HEK293 (cell line): ENCODE data around the gene DPYD.

Source experiments
- CTCF ChIA-PET: fragments of 350-600 bp; formaldehyde crosslinking; extraction: SDS; loops from one replicate; lab custom pipeline; 2021; ENCODE audit warnings: antibody characterized with exemption; lab: Yijun Ruan, JAX
- POLR2A ChIA-PET: fragments of 300-600 bp; formaldehyde crosslinking; extraction: SDS; loops from one replicate; lab custom pipeline; 2020; ENCODE audit warnings: antibody characterized with exemption, inconsistent platforms; lab: Yijun Ruan, JAX
- H3K27ac ChIP-seq: fragments of 200-500 bp; sonication (Bioruptor generic); 2 replicates; pipeline ENCODE4 v1.5.1; 2014; ENCODE audit warnings: low read depth, low read length, control low read depth, inconsistent platforms; ENCODE audit errors: extremely low read depth
- H3K36me3 ChIP-seq, 2 experiments: fragments of 200-500 bp in 1 of 2; sonication (Bioruptor generic) in 1 of 2; 1 replicate in 1 of 2; 2 replicates in 1 of 2; pipeline ENCODE4 v1.5.1; 2014 to 2017; ENCODE audit warnings: inconsistent platforms in 2 of 2, low read length in 2 of 2; ENCODE audit not compliant: control insufficient read depth in 2 of 2, insufficient read depth in 1 of 2
- H3K4me1 ChIP-seq: fragments of 200-500 bp; sonication (Bioruptor generic); 2 replicates; pipeline ENCODE4 v1.5.1; 2014; ENCODE audit warnings: mild to moderate bottlenecking, low read length, inconsistent platforms; ENCODE audit not compliant: control insufficient read depth, insufficient read depth
- H3K4me3 ChIP-seq: 2 replicates; pipeline ENCODE4 v1.5.1; 2011; ENCODE audit warnings: low read depth, mild to moderate bottlenecking, control low read depth, low read length, moderate library complexity
- H3K9me3 ChIP-seq: fragments of 200-500 bp; sonication (Bioruptor generic); 2 replicates; pipeline ENCODE4 v1.5.1; 2014; ENCODE audit warnings: low read depth, low read length, inconsistent platforms; ENCODE audit not compliant: control insufficient read depth, insufficient read depth
- ATF2 ChIP-seq: fragments of 450-650 bp; formaldehyde crosslinking; IDR thresholded peaks from 2 replicates; pipeline ENCODE4 v1.5.1; 2016; ENCODE audit warnings: missing biosample characterization, missing genetic modification characterization, low read depth
- BCL6B ChIP-seq: fragments of 450-650 bp; formaldehyde crosslinking; IDR thresholded peaks from 2 replicates; pipeline ENCODE4 v1.5.1; 2017; ENCODE audit warnings: missing biosample characterization, missing genetic modification characterization
- KLF17 ChIP-seq: fragments of 450-650 bp; formaldehyde crosslinking; IDR thresholded peaks from 2 replicates; pipeline ENCODE4 v1.5.1; 2016; ENCODE audit warnings: missing biosample characterization, missing genetic modification characterization
- KLF7 ChIP-seq: fragments of 450-650 bp; formaldehyde crosslinking; IDR thresholded peaks from 2 replicates; pipeline ENCODE4 v1.5.1; 2016; ENCODE audit warnings: missing biosample characterization, missing genetic modification characterization, borderline replicate concordance
- PRDM10 ChIP-seq: fragments of 450-650 bp; formaldehyde crosslinking; IDR thresholded peaks from 2 replicates; pipeline ENCODE4 v1.5.1; 2016; ENCODE audit warnings: missing biosample characterization, missing genetic modification characterization
- RBAK ChIP-seq: fragments of 450-650 bp; formaldehyde crosslinking; IDR thresholded peaks from 2 replicates; pipeline ENCODE4 v1.5.1; 2016; ENCODE audit warnings: missing biosample characterization, missing genetic modification characterization
- ZNF114 ChIP-seq: fragments of 450-650 bp; formaldehyde crosslinking; IDR thresholded peaks from 2 replicates; pipeline ENCODE4 v1.5.0; 2017; ENCODE audit warnings: missing biosample characterization, missing genetic modification characterization
- ZNF2 ChIP-seq: fragments of 450-650 bp; formaldehyde crosslinking; IDR thresholded peaks from 2 replicates; pipeline ENCODE4 v1.5.1; 2016; ENCODE audit warnings: missing biosample characterization, missing genetic modification characterization
- ZNF211 ChIP-seq: fragments of 450-650 bp; formaldehyde crosslinking; IDR thresholded peaks from 2 replicates; pipeline ENCODE4 v1.5.1; 2016; ENCODE audit warnings: low read depth, missing biosample characterization, missing genetic modification characterization
- ZNF266 ChIP-seq: fragments of 450-650 bp; formaldehyde crosslinking; IDR thresholded peaks from 2 replicates; pipeline ENCODE4 v1.5.1; 2016; ENCODE audit warnings: missing biosample characterization, missing genetic modification characterization, low read depth
- ZNF311 ChIP-seq: fragments of 450-650 bp; formaldehyde crosslinking; IDR thresholded peaks from 2 replicates; pipeline ENCODE4 v1.5.1; 2017; ENCODE audit warnings: missing biosample characterization, missing genetic modification characterization, borderline replicate concordance
- ZNF664 ChIP-seq: fragments of 450-650 bp; formaldehyde crosslinking; IDR thresholded peaks from 2 replicates; pipeline ENCODE4 v1.5.1; 2016; ENCODE audit warnings: missing biosample characterization, missing genetic modification characterization
- ZNF701 ChIP-seq: fragments of 450-650 bp; formaldehyde crosslinking; IDR thresholded peaks from 2 replicates; pipeline ENCODE4 v1.5.1; 2016; ENCODE audit warnings: missing biosample characterization, missing genetic modification characterization
- ZNF704 ChIP-seq: fragments of 450-650 bp; formaldehyde crosslinking; IDR thresholded peaks from 2 replicates; pipeline ENCODE4 v1.5.1; 2016; ENCODE audit warnings: missing biosample characterization, missing genetic modification characterization

The DPYD gene

GRCh38 chr1:97553971-97554370 is 366.9 kb downstream of the DPYD start:
- H3K36me3 ChIP-seq: no peaks in the 10 kb centered on the region
- H3K27ac ChIP-seq: no peak overlapping the region
- TF ChIP-seq ATF2 (tag by site-specific recombination): no peak
- no peak for TF ChIP-seq ZNF114 (tag by site-specific recombination)
- no peak for TF ChIP-seq KLF7 (tag by site-specific recombination)
- no peak for TF ChIP-seq PRDM10
- TF ChIP-seq RBAK (tag by site-specific recombination): no peak
- TF ChIP-seq ZNF211 (tag by site-specific recombination): no peak
- no peak for TF ChIP-seq BCL6B
- no peak overlapping the region for H3K4me3 ChIP-seq
- CTCF ChIA-PET: no interaction called here
- no peaks in the 10 kb centered on the region for H3K4me1 ChIP-seq
- no peaks in the 10 kb centered on the region for H3K9me3 ChIP-seq
- POLR2A ChIA-PET: no interaction called here

GRCh38 chr1:97551113-97551512 is 369.7 kb downstream of the DPYD start:
- Histone ChIP-seq H3K9me3 (no peaks in the 10 kb centered on the region), H3K27ac (no peak overlapping the region), H3K36me3 (no peaks in the 10 kb centered on the region), H3K4me3 (no peak overlapping the region), H3K4me1 (no peaks in the 10 kb centered on the region)
- TF ChIP-seq PRDM10 (no peak), KLF17 (tag by site-specific recombination) (no peak), ZNF701 (tag by site-specific recombination) (no peak), ZNF266 (tag by site-specific recombination) (no peak), ZNF664 (no peak), ZNF2 (no peak), ZNF311 (tag by site-specific recombination) (no peak), ZNF704 (tag by site-specific recombination) (no peak)
- ChIA-PET CTCF (interaction anchor here (0.6 kb wide), 1 partner anchor 1058 kb away, joined by 5 read pairs; no protein-coding TSS in a partner anchor), POLR2A (no interaction called here)
